HG03135 (cell line): ENCODE data around the gene ATP10A.

ENCODE experiments used
- ATAC-seq: cut with Tn5 transposase; IDR thresholded peaks from one replicate; pipeline ENCODE4 v1.9.1; 2021; ENCODE audit warnings: mild to moderate bottlenecking, moderate library complexity; ENCODE audit not compliant: unreplicated experiment

The ATP10A gene

DNA sequence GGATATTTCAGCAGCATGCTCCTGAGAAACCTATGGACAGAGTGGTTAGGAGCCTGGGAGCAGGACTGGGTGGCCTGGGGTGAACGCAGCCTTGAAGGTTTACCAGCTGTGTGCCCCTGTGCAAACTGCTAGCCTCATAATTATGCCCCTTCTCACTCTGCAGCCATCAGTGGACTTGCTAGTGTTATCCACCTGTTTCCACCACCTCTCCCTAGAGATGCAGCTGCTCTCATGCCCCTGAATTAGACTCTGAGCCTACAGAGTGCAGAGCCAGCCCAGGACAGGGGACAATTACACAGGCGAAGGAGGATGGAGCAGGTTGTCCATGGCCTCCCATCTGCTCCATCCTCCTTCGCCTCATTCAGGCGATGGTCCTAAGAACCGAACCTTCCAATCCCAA lies 175.9 kb downstream of the ATP10A start:
- ATAC-seq: no peak

DNA sequence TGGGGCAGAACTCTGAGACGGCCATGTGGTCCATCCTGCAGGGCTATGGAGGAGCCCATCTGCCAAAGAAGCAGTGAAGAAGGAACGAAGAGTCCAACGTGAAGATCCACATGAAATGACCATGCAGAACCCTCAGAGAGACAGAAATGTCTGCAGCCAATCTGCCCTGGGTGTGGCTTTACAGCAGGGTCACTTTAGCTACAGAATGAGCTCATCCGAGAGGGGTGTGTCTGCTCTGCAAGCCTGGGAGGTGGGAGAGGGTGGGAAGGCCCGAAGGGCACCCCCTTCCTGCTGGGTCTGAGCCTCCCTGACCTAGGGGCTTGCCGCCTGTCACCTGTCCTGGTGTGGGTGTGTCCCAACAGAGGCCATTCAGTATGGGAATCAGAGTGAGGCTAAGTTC lies 176.3 kb downstream of the ATP10A start:
- no peak for ATAC-seq

DNA sequence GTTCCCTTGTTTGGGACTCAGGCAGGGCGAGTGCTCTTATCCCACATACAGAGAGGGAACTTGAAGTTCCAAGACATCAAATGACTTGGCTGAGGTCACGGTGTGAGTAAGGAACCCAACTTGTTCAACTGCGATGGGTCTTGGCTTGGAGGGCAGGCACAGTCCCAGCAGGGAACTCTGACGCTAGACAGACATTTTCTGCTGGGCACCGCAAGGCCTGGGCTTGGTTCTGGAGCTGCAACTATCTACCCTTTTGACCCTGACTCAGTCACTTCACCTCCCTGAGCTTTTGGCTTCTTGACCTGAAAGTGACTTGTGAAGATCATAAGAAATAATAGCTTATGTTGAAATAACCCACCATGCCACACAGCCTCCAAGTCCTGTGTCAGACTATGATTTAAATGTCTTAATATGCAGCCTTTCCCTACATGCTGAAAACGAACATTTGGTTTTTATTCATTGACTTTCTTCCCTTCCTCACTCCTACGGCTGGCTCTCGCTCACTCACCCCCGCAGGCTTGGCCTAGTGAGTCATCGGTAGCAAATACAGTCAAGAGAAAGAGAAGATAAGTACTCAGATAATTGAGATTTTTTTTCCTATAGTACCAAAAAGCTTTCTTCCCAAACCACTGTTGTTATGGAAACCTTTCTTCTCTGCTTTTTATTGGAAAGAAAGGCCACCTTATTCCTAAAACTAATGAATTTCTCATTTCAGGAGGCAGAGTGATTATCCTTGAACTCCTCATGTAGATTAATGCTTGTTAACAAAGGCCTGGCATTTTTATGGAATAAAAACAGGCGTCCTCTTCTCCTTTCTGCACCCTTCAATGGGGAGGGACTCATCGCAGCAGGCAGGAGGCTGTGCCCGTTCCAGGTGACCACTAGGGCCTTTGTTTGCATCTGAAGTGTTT lies 178.4 kb downstream of the ATP10A start:
- no peak for ATAC-seq

DNA sequence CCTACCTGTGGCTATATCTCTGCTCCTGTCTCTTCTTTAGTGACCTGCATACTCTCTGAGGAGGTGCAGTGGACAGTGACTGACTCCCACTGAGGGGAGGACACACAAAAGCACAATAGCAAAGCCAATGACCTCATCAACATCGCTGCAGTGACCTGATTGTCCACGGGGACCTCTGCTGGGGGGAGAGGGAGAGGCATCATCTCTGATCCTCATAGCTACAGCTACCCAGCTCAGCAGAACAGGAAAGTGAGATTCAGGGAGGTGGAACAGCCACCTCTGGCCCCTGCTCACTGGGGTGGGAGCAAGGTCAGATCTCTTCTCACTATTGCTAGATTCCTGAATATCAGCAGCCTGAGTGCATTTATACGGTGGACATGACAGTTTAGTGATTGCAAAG lies 179.2 kb downstream of the ATP10A start:
- no peak for ATAC-seq

DNA sequence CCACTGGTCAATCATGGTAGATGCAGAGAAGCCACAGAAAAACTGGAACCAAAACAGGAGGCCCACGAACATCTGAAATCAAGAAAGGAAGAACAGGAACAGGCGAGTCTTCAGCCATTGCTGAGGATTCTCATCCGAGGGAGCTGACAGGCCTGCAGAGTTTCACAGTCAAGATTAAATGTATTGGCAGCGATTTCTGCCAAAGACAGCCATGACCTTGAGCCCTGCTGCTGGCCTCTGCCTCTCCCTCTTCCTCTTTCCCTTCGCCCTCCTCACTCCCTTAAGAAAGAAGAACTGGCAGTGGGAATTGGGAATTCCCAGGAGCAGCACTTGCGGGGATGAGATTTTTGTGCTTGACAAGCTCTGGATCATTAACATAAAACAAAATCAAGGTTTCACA lies 179.7 kb downstream of the ATP10A start:
- no peak for ATAC-seq

DNA sequence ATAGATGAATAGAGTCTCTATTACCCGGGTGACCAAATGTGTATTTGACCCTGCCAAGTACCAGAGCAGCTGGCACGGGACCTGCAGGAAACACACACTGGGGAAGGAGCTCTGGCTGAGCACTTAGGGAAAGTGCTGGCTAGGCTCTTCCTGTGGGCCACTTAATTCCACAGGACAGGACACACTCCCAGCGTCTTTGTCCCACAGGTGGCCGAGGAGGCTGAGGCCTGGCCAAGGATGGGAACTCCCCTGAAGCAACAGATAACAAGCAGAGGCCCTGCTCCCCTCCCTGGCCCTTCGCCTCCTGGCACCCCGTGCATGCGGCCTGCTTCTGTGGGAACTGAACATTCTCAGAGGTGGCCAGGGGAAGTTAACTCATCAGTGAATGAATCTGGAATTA lies 180.8 kb downstream of the ATP10A start:
- ATAC-seq: no peak

DNA sequence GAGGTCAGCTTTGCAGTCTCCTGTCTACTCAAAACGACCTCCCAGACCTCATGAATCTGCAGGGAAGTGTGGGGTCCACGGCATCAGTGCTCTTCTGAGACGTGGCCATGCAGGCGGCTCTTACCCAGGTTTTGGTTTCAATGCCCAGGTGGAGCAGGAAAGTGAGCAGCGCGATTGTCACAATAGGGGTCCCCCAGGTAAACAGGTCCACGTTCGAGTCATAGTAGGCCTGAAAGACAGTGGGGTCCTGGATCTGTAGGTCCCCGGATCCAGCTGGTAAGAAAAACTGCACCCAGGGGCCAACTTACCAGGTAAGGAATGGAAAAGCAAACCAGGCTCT lies 182.5 kb downstream of the ATP10A start:
- no peak for ATAC-seq

DNA sequence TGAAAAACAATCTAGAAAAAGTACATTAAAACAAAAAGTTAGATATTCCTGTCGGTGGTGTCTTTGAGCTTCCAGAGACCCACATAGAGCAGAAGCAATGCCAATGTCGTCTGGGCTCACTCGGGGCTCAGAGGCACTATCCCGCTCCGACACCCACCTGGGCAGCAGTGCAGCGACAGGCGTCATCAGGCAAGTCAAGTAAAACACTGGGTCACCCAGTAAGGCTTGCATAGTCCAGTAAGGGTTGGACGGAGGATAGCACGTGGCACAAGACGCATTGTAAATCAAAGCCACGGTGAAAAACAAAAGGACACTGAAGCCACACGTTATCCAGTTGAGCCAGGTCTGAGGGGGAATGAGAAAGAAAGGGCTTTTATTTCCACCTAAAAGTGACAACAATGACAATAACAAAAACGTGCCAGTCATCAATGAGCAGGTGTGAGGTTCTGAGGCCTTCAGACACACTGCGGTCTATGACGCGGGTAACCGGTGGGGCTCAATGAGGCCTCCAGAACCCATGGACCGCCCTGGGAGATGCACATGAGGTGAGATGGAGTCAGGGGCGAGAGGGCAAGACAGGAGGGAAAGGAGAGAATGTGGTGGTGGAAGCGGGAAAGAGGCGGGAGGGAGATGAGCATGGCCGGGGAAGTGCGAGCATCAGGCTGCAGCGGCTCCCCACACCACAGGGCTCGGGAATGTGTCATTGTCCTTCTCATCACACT lies 183.0 kb downstream of the ATP10A start:
- ATAC-seq: no peak

DNA sequence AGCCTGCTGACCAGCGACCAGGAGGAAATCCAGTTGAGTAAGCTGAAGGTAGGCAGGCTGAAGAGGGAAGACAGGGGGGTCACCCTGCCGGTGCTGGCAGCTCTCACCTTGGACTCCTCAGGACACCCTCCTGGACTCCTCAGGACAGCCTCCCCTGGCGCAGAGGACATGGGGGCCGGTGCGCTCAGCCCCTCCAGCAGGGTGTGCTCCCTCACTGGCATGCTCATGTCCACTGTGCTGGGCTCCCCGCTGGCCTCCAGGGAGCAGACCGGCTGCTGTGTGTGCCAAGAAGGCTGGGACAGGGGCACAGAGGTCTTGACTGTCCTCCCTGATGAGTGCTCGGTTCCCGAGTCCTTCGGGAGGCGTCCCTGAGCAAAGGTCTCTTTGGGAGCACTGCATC lies 183.6 kb downstream of the ATP10A start:
- ATAC-seq: no peak

DNA sequence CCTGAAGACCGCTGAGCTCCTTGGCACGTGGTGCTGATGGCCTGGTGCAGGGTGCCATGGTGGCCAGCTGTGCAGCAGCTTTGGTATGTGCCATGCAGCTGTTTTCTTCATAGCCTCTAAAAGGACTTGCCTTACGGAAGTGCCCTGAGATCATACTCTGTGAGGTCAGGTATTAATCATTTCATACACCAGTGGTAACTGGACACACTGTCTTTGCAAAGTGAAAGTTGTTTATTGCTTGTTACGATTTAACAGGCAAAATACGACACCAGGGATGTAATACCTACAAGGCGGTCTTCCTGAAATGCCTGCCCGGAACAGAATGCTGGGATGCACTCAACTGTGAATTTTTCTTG lies 184.6 kb downstream of the ATP10A start:
- no peak for ATAC-seq

DNA sequence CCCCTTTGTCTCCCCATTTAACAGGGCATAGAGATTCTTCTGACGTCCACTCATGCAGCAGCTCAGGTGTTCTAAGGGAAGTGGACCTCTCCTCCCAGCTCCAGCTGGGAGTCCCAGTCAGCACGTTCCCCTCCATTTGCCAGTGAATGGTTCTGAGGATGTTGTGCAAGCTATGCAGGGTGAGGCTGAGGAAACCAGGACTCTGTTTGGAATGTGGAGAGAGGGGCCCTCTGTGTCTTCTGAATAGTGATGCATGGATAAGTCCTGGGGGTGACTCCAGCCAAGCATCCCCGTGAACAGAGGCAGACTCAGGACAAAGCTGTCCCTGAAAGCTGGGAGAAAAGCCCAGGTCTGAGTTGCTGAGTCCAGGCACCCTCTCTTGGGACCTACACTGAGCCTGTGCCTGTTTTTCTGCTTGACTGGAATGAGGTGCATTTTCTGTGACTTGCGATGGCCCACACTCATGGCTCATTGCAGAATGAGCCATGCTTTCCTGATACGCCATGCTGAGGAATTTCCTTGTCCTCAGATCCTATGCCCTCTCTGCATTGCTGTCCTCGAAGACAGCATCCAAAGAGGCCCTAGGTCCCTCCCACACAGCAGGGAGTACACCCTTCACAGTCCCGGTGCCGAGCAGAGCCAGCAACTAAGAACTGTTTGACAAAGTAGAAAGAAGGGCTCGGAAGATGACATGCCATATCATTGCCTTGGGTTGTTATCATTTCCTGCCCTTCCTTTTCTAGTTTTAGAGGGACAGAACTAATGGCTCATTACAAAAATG lies 185.2 kb downstream of the ATP10A start:
- ATAC-seq: no peak

DNA sequence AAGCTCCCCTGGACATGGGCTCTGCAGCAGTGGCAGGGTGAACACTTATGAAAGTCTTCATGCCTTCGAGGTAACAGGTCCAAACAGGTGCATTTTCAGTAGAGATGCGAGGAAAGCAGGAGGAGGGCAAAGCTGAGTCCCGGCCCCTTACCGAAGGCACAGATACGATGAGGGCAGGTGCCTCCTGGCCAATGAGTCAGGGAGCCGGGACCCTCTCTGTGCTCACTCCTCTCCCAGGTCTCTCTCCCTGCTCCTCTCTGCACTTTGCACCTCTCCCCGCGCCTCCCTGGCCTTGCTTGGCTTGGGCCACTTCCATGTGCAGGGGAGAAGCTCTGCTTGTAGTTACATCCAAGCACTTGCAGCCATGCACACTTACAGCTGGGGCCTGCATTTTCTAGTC lies 187.1 kb downstream of the ATP10A start:
- ATAC-seq: no peak

DNA sequence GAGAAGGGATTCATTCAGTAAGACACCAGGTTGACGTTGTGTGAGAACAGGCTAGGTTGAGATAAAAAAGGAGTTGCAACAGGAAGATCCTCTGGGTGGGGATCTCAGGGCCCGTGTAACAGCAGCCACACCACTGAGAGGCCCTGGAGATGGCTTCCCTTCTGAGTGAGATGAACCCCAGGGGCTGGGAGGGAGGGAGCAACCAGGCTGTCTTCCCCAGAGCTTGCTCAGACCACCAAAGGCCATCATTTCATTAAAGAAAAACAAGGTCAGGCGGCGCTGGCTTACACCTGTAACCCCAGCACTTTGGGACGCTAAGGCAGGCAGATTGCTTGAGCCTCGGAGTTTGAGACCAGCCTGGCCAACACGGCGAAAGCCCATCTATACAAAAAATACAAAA lies 187.7 kb downstream of the ATP10A start:
- no peak for ATAC-seq

DNA sequence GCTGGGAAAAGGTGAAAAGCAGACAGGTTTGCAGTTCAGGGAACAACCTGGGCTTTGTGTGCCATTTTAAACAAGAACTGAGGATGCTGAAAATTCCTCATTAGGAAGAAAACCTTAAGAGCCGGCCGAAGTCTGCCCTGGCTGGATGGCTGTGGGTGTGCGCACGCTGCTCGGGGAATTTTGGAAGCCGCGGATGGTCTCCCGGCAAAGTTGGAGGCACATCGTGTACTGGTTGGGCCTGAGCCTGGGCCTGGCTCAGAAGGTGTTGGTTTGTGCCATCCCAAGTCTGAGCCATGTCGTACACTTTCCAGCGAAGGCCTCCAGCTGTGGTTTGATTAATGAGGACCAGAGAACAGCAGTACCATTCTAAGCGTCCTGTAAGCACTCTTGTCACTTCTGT lies 188.2 kb downstream of the ATP10A start:
- no peak for ATAC-seq

DNA sequence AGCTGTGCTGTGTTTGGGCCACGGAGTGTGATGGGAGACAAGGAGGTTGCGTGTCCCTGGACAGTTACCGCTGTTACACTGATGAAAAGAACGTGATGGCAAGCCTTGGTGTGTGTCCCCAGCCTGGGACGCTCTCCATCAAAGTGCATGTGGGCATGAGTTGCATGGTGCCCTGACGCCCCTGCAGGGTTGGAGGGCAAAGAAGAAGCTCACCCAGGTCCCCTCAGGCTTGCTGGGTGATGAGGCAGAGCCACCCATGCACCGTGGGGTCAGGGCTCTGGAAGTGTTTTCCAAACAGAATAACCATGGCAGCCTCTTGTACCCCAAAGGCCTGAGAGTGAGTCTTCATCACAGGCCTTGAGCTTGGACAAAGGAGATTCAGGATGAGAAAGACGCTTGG lies 189.2 kb downstream of the ATP10A start:
- no peak for ATAC-seq

DNA sequence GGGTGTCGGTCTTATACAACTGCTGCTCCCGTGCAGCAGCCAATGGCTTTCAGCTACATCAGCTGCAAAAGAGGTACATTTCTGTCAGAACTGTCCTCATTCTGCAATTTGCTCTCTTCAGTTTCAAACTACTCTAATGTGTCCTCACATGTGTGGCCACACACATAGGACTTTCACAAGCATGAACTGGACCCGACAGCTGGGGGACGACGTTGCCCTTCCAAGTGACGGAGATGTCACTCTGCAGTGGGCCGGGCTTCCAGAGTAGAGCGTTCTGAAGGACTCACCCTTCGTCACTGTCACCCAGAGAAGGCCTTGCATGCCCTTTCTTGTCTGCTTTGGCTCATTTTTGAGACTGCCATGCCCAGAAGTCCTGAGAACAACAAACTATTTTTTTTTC lies 189.8 kb downstream of the ATP10A start:
- ATAC-seq: no peak

DNA sequence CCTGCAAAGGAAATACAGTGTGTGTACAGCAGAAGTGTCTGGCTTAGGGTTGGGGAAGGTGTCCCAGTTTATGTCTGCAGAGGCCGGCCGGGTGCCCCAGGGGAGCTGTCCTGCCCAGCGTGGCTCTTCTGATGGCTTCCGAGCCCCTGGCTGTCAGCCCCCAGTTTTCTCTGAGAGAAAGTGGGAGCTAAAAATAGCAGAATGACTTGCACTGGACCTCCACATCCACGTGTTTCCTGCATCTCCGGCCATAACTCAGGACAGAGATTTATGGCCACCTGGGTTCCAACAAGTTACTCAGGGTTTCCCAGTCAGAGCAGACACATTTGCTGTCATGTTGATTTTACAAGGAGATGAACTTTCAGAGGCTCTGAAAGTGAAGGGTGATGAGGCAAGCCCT lies 192.0 kb downstream of the ATP10A start:
- no peak for ATAC-seq

DNA sequence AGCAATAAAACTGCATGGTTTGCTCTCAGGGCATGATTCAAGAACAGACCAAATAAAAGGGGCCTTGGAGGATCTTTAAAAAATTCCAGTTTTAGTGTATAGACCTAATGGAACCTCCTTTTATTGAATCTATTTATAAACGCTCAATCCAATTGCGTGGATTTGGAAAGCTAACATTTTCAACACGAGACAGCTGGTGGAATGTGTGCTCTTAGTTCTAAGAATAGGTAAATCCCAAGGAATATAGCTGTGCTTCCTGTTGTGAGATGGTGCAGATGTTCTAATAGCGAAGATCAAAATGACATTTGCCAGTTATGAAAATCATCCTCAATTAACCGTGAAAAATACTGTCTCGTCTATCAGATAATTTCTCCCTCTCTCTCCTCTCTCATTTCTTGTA lies 192.5 kb downstream of the ATP10A start:
- ATAC-seq: no peak

DNA sequence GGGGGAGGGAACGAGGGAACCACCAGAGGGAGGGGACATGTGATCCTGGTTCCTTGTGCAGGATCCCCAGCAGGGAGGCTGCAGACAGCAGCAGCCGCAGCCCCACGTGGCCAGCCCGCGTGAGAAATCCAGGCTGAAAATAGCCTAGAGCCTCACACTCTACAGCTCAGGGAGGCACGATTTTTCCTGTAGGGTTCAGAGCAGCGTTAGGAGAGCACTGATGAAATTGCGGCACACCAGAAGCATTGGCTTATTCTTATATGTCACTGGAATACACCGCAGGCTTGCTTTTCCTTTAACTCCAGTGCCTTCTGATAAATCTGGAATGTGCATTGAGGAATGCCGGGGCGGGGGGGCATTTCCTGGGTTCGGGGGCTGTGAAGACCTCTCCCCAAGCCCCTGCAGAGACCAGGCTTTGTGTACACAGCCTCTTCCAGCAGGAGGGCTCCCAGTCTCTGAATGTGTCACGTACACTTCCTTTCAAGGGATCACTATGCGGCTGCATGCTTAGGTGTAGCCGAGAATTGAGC lies 193.0 kb downstream of the ATP10A start:
- no peak for ATAC-seq

DNA sequence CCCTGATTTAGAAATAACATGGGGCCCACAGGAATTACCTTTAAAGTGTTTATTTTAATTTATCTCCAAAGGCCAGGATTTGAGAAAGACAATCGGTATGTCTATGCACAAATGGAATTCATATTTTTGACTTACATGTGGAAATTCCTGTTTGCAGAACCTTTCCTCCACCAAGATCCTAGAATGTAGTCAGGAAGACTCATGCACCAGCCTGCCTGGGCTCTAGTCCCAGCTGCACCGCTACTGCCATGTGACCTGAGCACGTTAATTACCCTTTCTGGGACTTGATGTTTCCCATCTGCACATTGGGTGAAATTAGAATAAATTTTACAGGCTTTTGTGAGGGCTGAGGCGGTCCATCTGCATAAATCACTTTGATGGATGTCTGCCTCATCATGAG lies 194.2 kb downstream of the ATP10A start:
- no peak for ATAC-seq

DNA sequence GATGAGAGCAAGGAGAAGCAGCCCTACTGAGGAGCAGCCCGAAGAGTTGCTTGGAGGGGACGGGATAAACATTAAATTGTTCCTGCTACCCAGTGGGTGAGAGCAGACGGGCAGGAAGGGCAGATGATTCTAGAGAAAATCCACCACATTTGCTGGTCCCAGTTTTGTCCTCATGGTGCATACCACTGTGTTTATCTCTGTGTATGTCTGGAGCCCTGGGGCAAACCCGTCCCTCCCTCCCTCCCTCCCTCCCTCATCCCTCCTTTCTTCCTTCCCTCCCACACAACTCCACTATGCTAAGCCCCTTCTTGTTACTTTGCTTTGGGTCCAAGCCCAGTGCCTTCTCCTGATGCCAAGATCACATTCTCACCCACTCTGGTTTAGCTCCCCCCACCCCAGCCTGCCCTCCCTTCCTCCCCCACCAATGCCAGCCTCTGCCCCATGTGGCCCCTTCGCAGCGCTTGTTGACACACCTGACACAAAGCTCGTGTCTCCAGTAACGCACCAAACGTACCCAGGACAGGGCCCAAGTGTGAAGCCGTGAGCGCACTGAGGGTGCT lies 194.8 kb downstream of the ATP10A start:
- no peak for ATAC-seq
